Measurements from ENCODE around the gene MAP3K5.

The MAP3K5 gene

DNA sequence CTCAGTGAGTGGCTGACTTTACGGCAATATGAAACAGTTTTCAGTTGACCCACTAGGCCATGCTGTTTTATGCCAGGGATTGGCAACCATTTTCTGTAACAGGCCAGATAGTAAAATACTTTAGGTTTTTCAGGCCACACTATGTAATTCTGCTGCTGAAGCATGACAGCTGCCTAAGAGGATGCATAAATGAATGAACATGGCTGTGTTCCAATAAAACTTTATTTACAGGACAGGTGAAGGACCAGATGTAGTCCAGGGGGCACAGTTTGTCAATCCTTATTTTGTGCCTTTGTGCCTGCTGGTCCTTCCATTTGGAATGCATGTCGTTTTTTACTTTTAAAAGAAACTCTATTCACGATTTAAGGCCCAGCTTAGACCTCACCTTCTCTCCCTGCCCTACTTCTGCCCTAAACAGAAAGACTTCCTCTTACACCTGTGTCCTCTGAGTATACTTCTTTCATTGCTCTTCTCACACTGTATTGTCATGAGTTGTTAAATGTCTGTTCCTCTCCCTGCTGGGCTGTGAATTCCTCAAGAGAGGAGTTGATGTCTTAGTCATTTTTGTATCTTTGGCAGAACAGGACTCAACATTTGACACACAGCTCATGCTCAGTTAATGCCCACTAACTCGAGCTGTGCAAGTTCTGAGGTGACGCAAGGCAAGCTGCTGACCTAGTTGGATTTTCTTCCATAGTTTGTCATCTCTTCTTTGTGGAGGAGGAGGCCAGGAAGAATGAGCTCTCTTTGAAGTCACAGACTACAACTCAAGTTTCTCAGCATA lies 152.0 kb downstream of the MAP3K5 start:
- H3K4me3 ChIP-seq (ENCODE audit: low read length) = no peak overlapping the region
- H3K9ac ChIP-seq (ENCODE audit: low read length) = no peak overlapping the region
- H3K27me3 ChIP-seq (ENCODE audit: control insufficient read depth, insufficient read depth, low read length) = no peaks in the 10 kb centered on the region
- H3K36me3 ChIP-seq (ENCODE audit: control insufficient read depth, insufficient read depth, low read length) = peaks cover 4% of the 10 kb centered on the region
- H3K9me3 ChIP-seq (ENCODE audit: control insufficient read depth, low read length) = no peaks in the 10 kb centered on the region
- H3K4me1 ChIP-seq (ENCODE audit: control insufficient read depth, insufficient read depth, low read length) = peaks cover 5% of the 10 kb centered on the region

GRCh38 chr6:136639702-136640101 lies 152.6 kb downstream of the MAP3K5 start:
- no peaks in the 10 kb centered on the region for H3K9me3 ChIP-seq (ENCODE audit: control insufficient read depth, low read length)
- H3K4me3 ChIP-seq (ENCODE audit: low read length) = no peak overlapping the region
- no peak overlapping the region for H3K9ac ChIP-seq (ENCODE audit: low read length)
- peaks cover 4% of the 10 kb centered on the region for H3K36me3 ChIP-seq (ENCODE audit: control insufficient read depth, insufficient read depth, low read length)
- H3K27me3 ChIP-seq (ENCODE audit: control insufficient read depth, insufficient read depth, low read length) = no peaks in the 10 kb centered on the region
- H3K4me1 ChIP-seq (ENCODE audit: control insufficient read depth, insufficient read depth, low read length) = peaks cover 5% of the 10 kb centered on the region

GRCh38 chr6:136635615-136636014 lies 156.7 kb downstream of the MAP3K5 start:
- Histone ChIP-seq H3K9me3 (ENCODE audit: control insufficient read depth, low read length) (no peaks in the 10 kb centered on the region), H3K9ac (ENCODE audit: low read length) (no peak overlapping the region), H3K27me3 (ENCODE audit: control insufficient read depth, insufficient read depth, low read length) (no peaks in the 10 kb centered on the region), H3K36me3 (ENCODE audit: control insufficient read depth, insufficient read depth, low read length) (peaks cover 4% of the 10 kb centered on the region), H3K4me3 (ENCODE audit: low read length) (no peak overlapping the region), H3K4me1 (ENCODE audit: control insufficient read depth, insufficient read depth, low read length) (no peaks in the 10 kb centered on the region)

- Histone ChIP-seq H3K4me3 (ENCODE audit: low read length) (no peak overlapping the region), H3K9ac (ENCODE audit: low read length) (no peak overlapping the region), H3K36me3 (ENCODE audit: control insufficient read depth, insufficient read depth, low read length) (peaks cover 4% of the 10 kb centered on the region), H3K9me3 (ENCODE audit: control insufficient read depth, low read length) (no peaks in the 10 kb centered on the region), H3K27me3 (ENCODE audit: control insufficient read depth, insufficient read depth, low read length) (no peaks in the 10 kb centered on the region), H3K4me1 (ENCODE audit: control insufficient read depth, insufficient read depth, low read length) (no peaks in the 10 kb centered on the region)
Measured at GRCh38 chr6:136633355-136633754, 158.9 kb downstream of the MAP3K5 start.

DNA sequence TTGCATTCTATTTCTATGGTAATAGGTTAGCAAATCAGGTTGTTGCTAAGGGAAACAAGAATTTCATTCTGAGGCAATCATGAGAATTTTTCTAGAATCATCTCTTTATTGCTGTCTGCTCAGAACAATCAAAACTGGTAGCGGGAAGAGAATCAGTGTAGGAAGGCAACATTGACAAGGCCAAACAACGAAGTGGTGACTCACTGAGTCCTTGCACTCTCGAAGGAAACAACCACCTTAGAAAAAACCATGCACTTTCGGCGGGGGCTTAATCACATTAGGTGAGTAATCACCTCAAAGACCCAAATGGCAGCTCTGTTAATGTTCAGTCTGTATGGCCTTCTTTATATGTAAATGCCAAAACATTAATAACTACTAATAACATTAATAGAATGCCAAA lies 163.3 kb downstream of the MAP3K5 start:
- H3K9ac ChIP-seq (ENCODE audit: low read length) = no peak overlapping the region
- no peak overlapping the region for H3K4me3 ChIP-seq (ENCODE audit: low read length)
- H3K36me3 ChIP-seq (ENCODE audit: control insufficient read depth, insufficient read depth, low read length) = no peaks in the 10 kb centered on the region
- no peaks in the 10 kb centered on the region for H3K27me3 ChIP-seq (ENCODE audit: control insufficient read depth, insufficient read depth, low read length)
- H3K4me1 ChIP-seq (ENCODE audit: control insufficient read depth, insufficient read depth, low read length) = no peaks in the 10 kb centered on the region
- no peaks in the 10 kb centered on the region for H3K9me3 ChIP-seq (ENCODE audit: control insufficient read depth, low read length)

GRCh38 chr6:136627191-136627590 lies 165.1 kb downstream of the MAP3K5 start:
- Histone ChIP-seq H3K9me3 (ENCODE audit: control insufficient read depth, low read length) (no peaks in the 10 kb centered on the region), H3K27me3 (ENCODE audit: control insufficient read depth, insufficient read depth, low read length) (no peaks in the 10 kb centered on the region), H3K36me3 (ENCODE audit: control insufficient read depth, insufficient read depth, low read length) (no peaks in the 10 kb centered on the region), H3K4me3 (ENCODE audit: low read length) (no peak overlapping the region), H3K4me1 (ENCODE audit: control insufficient read depth, insufficient read depth, low read length) (no peaks in the 10 kb centered on the region), H3K9ac (ENCODE audit: low read length) (no peak overlapping the region)

- no peaks in the 10 kb centered on the region for H3K9me3 ChIP-seq (ENCODE audit: control insufficient read depth, low read length)
- no peaks in the 10 kb centered on the region for H3K36me3 ChIP-seq (ENCODE audit: control insufficient read depth, insufficient read depth, low read length)
- H3K9ac ChIP-seq (ENCODE audit: low read length) = no peak overlapping the region
- H3K4me1 ChIP-seq (ENCODE audit: control insufficient read depth, insufficient read depth, low read length) = no peaks in the 10 kb centered on the region
- no peaks in the 10 kb centered on the region for H3K27me3 ChIP-seq (ENCODE audit: control insufficient read depth, insufficient read depth, low read length)
- no peak overlapping the region for H3K4me3 ChIP-seq (ENCODE audit: low read length)
Measured at GRCh38 chr6:136625293-136625692, 167.0 kb downstream of the MAP3K5 start.

- no peak overlapping the region for H3K4me3 ChIP-seq (ENCODE audit: low read length)
- H3K9ac ChIP-seq (ENCODE audit: low read length) = no peak overlapping the region
- H3K36me3 ChIP-seq (ENCODE audit: control insufficient read depth, insufficient read depth, low read length) = no peaks in the 10 kb centered on the region
- H3K4me1 ChIP-seq (ENCODE audit: control insufficient read depth, insufficient read depth, low read length) = no peaks in the 10 kb centered on the region
- H3K27me3 ChIP-seq (ENCODE audit: control insufficient read depth, insufficient read depth, low read length) = no peaks in the 10 kb centered on the region
- H3K9me3 ChIP-seq (ENCODE audit: control insufficient read depth, low read length) = no peaks in the 10 kb centered on the region
Measured at GRCh38 chr6:136624347-136624746, 167.9 kb downstream of the MAP3K5 start.

GRCh38 chr6:136618086-136618485 lies 174.2 kb downstream of the MAP3K5 start:
- Histone ChIP-seq H3K4me3 (ENCODE audit: low read length) (no peak overlapping the region), H3K4me1 (ENCODE audit: control insufficient read depth, insufficient read depth, low read length) (no peaks in the 10 kb centered on the region), H3K9ac (ENCODE audit: low read length) (no peak overlapping the region), H3K9me3 (ENCODE audit: control insufficient read depth, low read length) (no peaks in the 10 kb centered on the region), H3K27me3 (ENCODE audit: control insufficient read depth, insufficient read depth, low read length) (no peaks in the 10 kb centered on the region), H3K36me3 (ENCODE audit: control insufficient read depth, insufficient read depth, low read length) (no peaks in the 10 kb centered on the region)

DNA sequence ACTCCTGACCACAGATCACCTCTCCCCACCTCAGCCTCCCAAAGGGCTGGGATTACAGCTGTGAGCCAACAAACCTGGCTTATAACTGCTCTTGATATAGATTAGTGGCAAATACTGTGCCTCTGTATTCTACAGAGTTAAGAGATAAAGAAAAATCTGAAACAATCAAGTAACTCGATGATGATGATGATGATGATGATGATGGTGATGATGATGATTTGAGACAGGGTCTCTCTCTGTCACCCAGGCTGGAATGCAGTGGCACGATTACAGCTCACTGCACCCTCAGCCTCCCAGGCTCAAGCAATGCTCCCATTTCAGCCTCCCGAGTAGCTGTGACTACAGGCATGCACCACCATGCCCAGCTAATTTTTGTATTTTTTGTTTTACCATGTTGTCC lies 175.8 kb downstream of the MAP3K5 start:
- H3K9me3 ChIP-seq (ENCODE audit: control insufficient read depth, low read length) = no peaks in the 10 kb centered on the region
- H3K4me1 ChIP-seq (ENCODE audit: control insufficient read depth, insufficient read depth, low read length) = no peaks in the 10 kb centered on the region
- H3K36me3 ChIP-seq (ENCODE audit: control insufficient read depth, insufficient read depth, low read length) = no peaks in the 10 kb centered on the region
- no peak overlapping the region for H3K4me3 ChIP-seq (ENCODE audit: low read length)
- no peak overlapping the region for H3K9ac ChIP-seq (ENCODE audit: low read length)
- H3K27me3 ChIP-seq (ENCODE audit: control insufficient read depth, insufficient read depth, low read length) = no peaks in the 10 kb centered on the region

DNA sequence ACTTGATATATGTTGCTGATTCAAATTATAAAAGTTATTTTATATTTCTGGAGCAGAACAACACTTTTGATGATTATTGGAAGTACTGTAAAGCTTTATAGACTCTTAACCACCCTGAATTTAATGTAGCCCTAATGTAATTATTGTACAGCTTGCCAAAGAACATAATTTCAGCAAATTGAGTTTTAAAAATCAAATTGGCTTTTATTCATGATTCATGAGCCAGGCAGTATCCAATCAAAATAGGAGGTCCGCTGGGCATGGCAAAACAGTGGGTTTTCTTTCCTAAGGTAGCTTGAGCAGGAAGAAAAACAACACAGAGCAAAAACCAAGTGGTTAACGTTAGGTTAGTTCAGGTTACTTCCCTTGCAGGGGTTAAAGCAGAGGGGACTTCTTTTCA lies 177.3 kb downstream of the MAP3K5 start:
- no peaks in the 10 kb centered on the region for H3K36me3 ChIP-seq (ENCODE audit: control insufficient read depth, insufficient read depth, low read length)
- no peaks in the 10 kb centered on the region for H3K27me3 ChIP-seq (ENCODE audit: control insufficient read depth, insufficient read depth, low read length)
- no peaks in the 10 kb centered on the region for H3K9me3 ChIP-seq (ENCODE audit: control insufficient read depth, low read length)
- no peak overlapping the region for H3K4me3 ChIP-seq (ENCODE audit: low read length)
- no peak overlapping the region for H3K9ac ChIP-seq (ENCODE audit: low read length)
- H3K4me1 ChIP-seq (ENCODE audit: control insufficient read depth, insufficient read depth, low read length) = peaks cover 8% of the 10 kb centered on the region

GRCh38 chr6:136614350-136614749 lies 177.9 kb downstream of the MAP3K5 start:
- Histone ChIP-seq H3K27me3 (ENCODE audit: control insufficient read depth, insufficient read depth, low read length) (no peaks in the 10 kb centered on the region), H3K36me3 (ENCODE audit: control insufficient read depth, insufficient read depth, low read length) (no peaks in the 10 kb centered on the region), H3K9me3 (ENCODE audit: control insufficient read depth, low read length) (no peaks in the 10 kb centered on the region), H3K4me1 (ENCODE audit: control insufficient read depth, insufficient read depth, low read length) (peaks cover 14% of the 10 kb centered on the region), H3K9ac (ENCODE audit: low read length) (no peak overlapping the region), H3K4me3 (ENCODE audit: low read length) (no peak overlapping the region)

- Histone ChIP-seq H3K27me3 (ENCODE audit: control insufficient read depth, insufficient read depth, low read length) (no peaks in the 10 kb centered on the region), H3K9ac (ENCODE audit: low read length) (no peak overlapping the region), H3K4me3 (ENCODE audit: low read length) (no peak overlapping the region), H3K4me1 (ENCODE audit: control insufficient read depth, insufficient read depth, low read length) (peaks cover 23% of the 10 kb centered on the region), H3K9me3 (ENCODE audit: control insufficient read depth, low read length) (no peaks in the 10 kb centered on the region), H3K36me3 (ENCODE audit: control insufficient read depth, insufficient read depth, low read length) (no peaks in the 10 kb centered on the region)
Measured at GRCh38 chr6:136613477-136613876, 178.8 kb downstream of the MAP3K5 start.

All from mucosa of stomach (tissue), 1 donor.